HG02798 (cell line): ENCODE results near the gene CCDC40.

ENCODE experiments used
- ATAC-seq: cut with Tn5 transposase; IDR thresholded peaks from one replicate; pipeline ENCODE4 v1.9.1; 2021; ENCODE audit warnings: mild to moderate bottlenecking; ENCODE audit not compliant: unreplicated experiment, poor library complexity

CCDC40 gene

DNA sequence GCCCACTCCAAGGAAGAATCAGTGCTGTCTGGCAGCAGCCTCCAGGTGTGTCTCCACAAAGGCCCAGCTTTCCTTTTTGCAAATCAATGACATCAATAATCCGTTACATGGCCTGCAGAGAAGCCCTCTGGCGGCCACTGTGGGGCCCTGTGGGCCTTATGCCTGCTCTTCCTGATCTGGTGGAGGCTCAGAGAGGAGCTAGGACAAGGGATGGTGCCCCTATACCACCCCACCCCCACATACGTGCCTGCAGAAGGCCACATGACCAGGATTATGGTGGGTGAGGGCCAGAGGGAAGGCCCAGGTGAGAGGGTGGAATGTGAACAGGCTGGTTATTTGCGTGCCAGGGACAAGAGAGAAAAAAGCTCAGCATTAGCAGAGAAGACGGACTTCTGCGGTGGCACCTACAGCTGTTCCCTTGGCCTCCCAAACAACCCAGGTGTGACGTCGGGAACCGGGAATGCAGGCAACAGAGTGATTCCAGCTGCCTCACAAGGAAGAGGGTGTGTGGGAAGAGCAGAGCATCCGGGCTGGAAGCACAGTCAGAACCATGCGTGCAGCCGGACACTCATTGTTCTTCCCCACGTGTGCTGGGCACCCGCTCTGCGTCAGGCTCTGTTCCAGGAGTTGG lies 88.0 kb downstream of the CCDC40 start:
- no peak for ATAC-seq

DNA sequence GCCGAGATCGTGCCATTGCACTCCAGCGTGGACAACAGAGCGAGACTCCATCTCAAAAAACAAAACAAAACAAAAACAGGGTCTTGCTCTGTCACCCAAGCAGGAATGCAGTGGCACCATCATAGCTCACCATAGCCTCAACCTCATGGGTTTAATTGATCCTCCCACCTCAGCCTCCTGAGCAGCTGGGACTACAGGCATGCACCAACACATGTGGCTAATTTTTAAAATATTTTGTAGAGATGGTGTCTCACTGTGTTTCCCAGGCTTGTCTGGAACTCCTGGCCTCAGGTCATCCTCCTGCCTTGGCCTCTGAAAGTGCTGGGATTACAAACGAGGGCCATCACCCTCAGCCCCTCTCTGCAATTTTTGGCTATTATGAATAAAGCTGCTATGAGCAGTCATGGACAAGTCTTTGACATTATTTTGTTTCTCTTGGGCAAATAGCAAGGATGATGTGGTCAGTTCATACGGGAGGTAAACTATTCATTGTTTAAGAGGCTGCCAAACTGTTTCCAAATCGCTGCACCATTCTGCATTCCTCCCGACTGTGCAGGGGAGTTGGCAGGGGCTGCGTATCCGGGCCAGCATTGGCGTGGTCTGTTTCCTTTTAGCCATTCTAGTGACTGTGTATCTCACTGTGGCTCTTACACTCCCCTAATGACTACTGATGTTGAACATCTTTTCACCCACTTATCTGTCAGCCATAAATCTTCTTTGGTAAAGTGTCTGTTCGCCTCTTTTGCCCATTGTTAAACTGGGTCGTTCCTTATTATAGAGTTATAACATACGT lies 89.4 kb downstream of the CCDC40 start:
- no peak for ATAC-seq

DNA sequence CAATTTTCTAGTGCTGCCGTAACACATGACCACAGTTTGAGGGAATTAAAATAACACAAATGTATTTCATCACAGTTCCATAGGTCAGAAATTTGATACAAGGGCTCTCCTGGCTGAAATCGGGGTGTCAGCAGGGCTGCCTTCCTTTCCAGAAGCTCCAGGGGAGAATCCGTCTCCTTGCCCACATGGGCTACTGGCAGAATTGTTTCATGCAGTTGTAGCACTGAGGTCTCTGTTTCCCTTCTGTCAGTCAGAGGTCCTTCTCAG lies 89.9 kb downstream of the CCDC40 start:
- no peak for ATAC-seq

DNA sequence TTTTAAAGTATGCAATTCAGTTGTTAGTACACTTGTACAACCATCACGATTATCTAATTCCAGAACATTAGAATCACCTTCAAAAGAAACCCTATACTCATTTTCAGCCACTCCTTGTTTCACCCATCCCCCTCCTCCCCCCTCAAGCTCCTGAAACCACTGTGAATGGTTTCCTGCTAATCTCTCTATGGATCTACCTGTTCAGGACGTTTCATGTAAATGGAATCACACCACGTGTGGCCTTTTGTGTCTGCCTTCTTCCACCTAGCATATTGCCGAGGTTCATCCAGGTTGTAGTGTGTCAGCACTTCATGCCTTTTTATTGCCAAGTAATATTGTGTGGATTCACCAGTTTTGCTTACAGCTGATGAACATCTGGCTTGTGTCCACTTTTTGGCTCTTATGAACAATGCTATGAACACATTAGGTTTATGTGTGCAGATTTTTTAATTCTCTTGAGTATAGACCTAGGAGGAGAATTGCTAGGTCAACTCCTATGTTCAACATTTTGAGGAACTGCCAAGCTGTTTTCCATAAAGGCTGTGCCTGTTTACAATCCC lies 92.6 kb downstream of the CCDC40 start:
- ATAC-seq, result no peak

DNA sequence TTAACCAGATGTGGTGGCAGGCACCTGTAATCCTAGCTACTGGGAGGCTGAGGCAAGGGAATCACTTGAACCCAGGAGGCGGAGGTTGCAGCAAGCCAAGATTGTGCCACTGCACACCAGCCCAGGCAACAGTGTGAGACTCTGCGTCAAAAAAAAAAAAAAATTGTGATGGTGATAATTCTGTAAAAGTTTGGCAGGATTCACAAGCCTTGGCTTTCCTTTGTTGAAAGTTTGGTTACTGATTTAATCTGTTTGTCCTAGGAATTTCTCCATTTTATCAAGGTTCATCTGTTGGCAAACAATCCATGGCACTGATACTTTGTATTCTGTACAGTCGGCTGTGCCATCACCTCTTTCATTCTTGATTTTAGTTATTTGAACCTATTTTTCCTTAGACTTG lies 94.5 kb downstream of the CCDC40 start:
- no peak for ATAC-seq

DNA sequence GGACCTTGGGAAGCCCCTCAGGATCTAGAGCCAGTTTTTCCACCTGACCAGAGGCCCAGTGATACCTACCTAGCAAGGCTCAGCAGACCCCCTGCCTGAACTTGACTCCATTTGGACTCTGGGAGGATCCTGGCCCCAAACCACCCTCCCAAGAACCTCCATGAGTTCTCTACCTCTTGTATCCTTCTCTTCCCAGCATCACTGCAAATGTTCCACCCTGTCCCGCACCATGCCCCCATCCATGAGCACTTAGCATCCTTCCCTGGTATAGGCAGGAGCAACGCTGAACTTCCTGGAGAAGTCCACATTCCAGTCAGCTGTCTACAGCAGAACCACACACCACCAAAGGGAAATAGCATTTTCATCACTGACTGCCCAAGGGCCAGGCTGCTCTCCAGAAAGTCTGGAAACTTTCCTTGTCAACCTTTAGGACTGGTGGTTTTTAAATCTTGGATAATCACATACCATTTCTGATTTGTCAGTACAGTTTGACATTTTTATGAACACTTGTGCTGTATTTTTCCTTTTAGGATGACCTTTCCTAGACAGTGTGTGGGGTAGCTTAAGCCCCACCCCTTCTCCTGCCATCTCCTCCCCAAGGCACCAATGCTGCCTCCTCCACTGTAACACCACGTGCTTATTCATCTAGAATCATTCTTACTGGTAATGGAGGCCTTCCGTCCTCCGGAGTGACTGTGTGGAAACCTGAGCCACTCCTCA lies 96.6 kb downstream of the CCDC40 start:
- ATAC-seq, result no peak

DNA sequence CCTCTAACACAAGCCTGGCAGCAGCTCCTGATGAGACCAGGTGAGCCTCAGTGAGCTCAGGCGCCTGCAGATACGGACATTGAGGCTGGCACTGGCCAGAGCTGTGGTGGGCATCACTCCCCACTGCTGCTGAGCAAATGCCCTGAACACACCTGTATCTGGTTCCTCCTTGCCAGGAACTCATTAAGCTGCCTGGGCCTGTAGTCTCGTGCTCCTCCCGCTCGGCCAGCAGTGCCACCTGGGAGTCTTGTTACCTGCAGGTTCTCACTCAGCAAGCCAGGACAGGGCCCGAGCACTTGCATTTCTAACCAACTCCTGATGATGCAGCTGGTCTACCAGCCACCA lies 97.2 kb downstream of the CCDC40 start:
- no peak for ATAC-seq

DNA sequence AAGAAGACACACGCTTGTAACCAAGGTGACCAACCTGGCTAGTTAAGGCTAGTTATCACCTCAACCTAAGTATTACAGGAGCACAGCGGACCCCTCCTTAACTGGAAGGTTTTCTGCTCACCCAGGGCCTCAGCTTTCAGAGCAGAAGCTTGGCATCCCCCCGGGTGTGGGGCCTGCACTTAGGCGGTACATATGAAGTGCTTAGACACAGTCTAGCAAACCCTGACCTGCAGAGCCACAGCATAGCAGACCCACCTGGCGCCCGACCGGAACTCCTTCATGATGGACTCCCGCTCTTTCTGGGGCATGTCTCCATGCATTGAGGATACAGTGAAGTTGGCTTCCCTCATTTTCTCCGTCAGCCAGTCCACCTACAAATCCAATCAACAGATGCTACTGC lies 100.7 kb downstream of the CCDC40 start:
- no peak for ATAC-seq

DNA sequence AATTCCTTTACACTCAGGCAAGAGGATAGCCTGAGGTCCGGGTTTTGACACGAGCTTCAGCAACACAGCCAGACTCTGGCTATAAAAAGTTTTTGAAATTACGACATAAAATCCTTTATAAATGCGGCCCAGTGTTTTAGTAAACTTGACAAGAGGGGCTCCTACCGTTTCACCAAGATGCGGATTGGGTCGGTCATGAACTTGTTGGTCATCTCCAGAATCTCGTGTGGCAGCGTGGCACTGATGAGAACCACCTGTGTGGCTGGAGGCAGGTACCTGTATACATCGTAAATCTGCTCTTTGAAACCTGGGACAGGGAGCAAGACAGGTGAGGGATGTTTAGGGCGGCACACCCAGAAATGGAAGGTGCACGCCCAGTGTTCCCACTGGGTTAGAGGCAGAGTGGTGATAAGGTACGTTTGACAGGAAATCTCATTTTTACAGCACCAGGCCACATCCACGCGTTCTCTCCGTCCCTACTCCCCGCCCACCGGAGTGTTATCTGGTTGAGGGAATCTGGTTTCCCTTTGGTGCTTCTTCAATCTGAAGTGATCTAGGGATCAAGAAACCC lies 102.5 kb downstream of the CCDC40 start:
- no peak for ATAC-seq

DNA sequence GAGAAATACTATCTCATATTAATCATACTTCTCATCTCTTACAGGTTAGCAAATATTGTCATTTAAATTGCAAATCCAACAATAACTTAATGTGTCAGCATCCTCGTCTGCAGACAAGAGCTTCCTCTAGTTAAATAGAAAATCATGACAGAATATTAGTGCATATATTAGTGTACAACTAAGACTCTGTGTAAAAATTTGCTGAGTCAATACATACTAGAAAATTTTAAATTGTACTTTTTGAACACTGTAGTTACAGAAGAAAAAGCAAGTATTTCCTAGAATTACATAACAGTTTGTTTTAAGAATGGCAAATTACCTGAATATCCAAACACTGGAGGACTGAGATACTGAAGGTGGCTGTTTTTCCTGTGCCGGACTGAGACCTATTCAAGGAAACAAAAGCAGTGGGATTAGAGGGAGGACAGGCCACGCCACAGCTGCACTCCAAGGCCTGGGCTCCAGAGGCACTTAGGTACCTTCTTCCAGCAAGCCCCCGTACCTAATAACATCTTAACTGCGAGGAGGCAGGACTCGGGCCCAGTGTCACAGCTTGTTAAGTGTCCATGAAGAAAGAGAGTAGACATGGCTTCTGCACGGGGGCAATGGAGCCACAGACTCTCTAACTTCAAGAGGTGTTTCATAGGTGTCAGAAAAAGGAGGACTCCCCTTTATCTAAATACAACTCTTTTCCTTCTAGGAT lies 105.2 kb downstream of the CCDC40 start:
- no peak for ATAC-seq

DNA sequence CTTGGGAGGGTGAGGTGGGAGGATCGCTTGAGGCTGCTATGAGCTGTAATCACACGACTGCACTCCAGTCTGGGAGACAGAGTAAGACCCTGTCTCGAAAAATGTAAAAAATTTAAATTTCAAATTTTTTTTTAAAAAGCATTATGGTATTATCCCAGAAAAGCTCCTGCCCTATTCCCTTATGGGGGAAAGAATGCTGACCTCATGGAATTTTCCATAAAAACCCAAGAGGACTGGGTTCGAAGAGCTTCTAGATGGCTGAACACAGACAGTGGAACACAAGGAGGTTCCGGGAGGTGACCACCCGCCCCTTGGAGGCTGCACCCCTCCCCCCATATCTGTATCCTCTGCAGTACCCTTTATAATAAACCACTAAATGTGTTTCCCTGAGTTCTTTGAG lies 106.5 kb downstream of the CCDC40 start:
- no peak for ATAC-seq

DNA sequence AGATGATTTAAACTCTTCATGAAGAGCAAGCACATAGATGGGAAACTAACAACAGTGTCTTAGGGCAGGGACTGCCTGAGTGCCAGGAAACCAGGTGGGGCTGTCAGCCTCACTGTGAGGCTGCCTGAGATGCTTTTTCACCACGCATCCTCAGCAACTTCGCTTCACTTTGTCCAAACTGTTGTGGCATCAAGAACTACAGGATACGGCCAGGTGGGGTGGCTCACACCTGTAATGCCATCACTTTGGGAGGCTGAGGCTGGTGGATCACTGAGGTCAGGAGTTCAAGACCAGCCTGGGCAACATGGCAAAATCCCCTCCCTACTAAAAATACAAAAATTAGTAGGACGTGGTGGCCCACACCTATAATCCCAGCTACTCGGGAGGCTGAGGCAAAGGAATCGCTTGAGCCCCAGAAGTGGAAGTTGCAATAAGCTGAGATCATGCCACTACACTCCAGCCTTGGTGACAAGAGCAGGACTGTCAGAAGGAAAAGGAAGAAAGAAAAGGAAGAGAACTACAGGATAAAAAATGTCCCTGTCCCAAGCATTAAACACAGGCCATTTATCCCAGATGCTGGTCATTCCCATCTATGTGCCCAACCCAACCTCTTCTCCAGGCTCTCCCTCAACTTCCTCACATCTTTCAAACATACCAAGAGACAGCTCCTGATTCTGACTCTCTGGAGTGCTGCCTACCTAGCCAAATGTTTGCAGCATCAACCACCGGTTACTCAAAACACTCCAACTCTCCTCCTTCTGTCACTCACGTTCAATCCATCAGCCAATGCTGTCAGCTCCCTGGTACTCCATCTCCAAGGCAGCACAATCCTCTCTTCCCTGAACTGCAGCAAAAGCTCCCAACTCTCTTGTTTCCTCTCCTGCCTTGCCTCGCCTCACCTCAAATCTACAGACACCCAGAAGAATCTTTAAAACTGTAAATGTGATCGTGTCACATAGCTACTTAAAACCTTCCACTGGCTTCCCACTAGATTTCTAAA lies 108.9 kb downstream of the CCDC40 start:
- ATAC-seq, result no peak

DNA sequence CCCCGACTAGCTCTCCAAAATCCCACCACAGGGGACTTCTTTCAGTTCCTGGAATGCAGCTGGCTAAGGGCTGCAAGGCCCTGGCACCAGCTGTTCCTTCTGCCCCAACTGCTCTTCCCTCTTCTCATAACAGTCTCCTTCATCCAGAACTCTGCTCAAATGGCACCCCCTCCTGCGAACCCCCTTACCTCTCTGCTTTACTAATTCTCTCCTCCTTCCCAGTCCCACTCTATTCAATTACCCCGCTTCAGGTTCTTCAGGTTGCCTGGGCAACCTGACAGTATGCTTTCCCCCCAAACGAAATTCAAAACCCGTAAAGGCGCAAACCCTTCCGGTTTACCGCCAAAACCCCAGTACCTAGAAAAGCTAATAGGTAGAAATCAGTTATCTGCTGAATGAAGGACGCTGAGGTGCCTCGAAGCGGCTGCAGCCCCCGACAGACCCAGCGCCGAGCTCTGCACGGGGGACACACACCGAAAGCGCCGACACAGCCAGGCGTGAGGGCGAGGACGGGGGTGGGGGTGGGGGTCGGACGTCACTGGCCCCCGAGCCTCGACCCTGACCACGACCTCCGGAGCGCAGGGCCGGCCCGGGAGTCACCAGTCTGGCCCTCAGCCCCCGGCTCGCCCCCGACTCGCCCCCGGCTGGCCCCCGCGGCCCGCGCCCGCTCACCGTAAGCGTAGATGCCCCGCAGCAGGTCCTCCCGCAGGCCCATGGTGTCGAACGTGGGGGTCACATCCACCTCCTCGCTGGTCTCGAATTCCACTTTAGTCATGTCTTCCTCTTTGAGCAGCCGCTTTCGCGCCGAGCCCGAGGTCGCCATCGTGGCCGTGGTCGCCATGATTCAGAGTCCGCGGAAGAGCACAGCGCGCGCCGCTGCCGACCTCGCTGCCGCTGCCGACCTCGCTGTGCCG lies 109.9 kb downstream of the CCDC40 start:
- ATAC-seq, result peak; percentile 41

DNA sequence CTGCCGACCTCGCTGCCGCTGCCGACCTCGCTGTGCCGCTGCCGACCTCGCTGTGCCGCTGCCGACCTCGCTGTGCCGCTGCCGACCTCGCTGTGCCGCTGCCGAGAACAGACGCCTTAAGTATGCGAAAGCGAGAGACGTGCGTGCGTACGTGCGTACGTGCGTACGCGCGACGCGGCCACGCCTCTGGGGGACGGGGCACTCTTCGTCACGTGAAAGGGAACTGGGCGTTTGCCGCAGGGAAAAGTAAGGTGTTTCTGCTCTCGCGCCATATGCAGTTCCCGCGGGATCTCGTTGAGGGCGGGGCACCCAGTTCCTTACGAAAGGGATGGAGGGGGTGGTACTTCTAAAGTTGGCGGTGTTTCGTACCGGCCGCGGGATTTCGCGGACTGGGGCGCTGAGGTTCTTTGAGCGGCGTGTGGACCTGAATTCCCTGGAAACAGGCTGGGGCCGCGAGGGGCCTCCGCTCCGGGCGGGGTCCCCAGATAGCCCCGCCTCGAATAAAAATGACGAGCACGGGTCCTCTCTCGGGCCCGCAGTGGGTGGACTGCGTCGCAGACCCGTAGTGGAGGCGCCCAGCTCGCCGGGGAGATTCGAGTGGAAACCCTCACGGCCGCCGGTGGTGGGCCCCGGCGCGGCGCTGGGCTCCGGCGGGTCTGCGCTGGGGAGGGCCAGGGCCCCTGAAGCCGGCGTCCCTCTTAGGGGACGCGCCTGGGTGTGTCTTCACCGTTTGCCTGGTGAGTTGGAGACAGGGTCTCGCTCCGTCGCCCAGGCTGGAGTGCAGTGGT lies 110.8 kb downstream of the CCDC40 start, which contains the start of gene EIF4A3:
EIF4A3 (minus strand) TSS at position 94 of the 788 bp plus-strand sequence. CDS start 167 bp downstream, outside the sequence.
- ATAC-seq, result peak; percentile 86
